ENCODE results near the gene TNNT3. TPM values are rescaled to one million over a fixed set of nuclear protein-coding genes. Genes with fewer than 3 reads are reported as not detected.

TNNT3 gene
- total RNA-seq, 2 donors from 2014 or later = 17.9 to 45.3 TPM

GRCh38 chr11:1916132-1916985 lies 3.1 kb upstream of the TNNT3 start:
- peak; percentile 62 for DNase-seq (ENCODE audit: low spot score)
- intact Hi-C loops (cut with DNase I) = loop anchor here (1.0 to 5.0 kb wide), 2 partner anchors 23 to 34 kb away; no protein-coding TSS in a partner anchor

- intact Hi-C loops (cut with DNase I) = loop anchor here (1.0 to 5.0 kb wide), 2 partner anchors 24 to 35 kb away; no protein-coding TSS in a partner anchor
- DNase-seq (ENCODE audit: low spot score) = no peak
Observed at GRCh38 chr11:1916986-1917522, 2.4 kb upstream of the TNNT3 start.

- peak; percentile 84 for DNase-seq (ENCODE audit: low spot score)
- intact Hi-C loops (cut with DNase I) = loop anchor here in 1 of 2 donors (5.0 kb wide), 1 partner anchor 35 kb away; no protein-coding TSS in a partner anchor
Observed at GRCh38 chr11:1917523-1918435, 1.7 kb upstream of the TNNT3 start.

GRCh38 chr11:1918436-1919315 lies 827 bp upstream of the TNNT3 start:
- intact Hi-C loops (cut with DNase I) = loop anchor here in 1 of 2 donors (5.0 kb wide), 1 partner anchor 36 kb away; no protein-coding TSS in a partner anchor
- peak; percentile 83 for DNase-seq (ENCODE audit: low spot score)

GRCh38 chr11:1920128-1920908 lies 815 bp downstream of the TNNT3 start:
- peak; percentile 78 for DNase-seq (ENCODE audit: low spot score)
- intact Hi-C loops (cut with DNase I) = no loop called here

GRCh38 chr11:1920909-1921573 lies 1.5 kb downstream of the TNNT3 start:
- peak; percentile 80 for DNase-seq (ENCODE audit: low spot score)
- intact Hi-C loops (cut with DNase I) = no loop called here

- peak; percentile 88 for DNase-seq (ENCODE audit: low spot score)
- intact Hi-C loops (cut with DNase I) = no loop called here
Observed at GRCh38 chr11:1921574-1922141, 2.2 kb downstream of the TNNT3 start.

- DNase-seq (ENCODE audit: low spot score) = peak; percentile 88
- intact Hi-C loops (cut with DNase I) = no loop called here
Observed at GRCh38 chr11:1922481-1923081, 3.1 kb downstream of the TNNT3 start.

GRCh38 chr11:1923201-1923956 lies 3.9 kb downstream of the TNNT3 start:
- DNase-seq (ENCODE audit: low spot score) = peak; percentile 62
- intact Hi-C loops (cut with DNase I) = no loop called here

GRCh38 chr11:1924181-1924580 lies 4.7 kb downstream of the TNNT3 start:
- intact Hi-C loops (cut with DNase I) = no loop called here
- DNase-seq (ENCODE audit: low spot score) = peak; percentile 76

- intact Hi-C loops (cut with DNase I) = no loop called here
- DNase-seq (ENCODE audit: low spot score) = peak; percentile 77
Observed at GRCh38 chr11:1924646-1925372, 5.3 kb downstream of the TNNT3 start.

GRCh38 chr11:1925373-1926155 lies 6.1 kb downstream of the TNNT3 start:
- intact Hi-C loops (cut with DNase I) = no loop called here

GRCh38 chr11:1926156-1927025 lies 6.9 kb downstream of the TNNT3 start:
- intact Hi-C loops (cut with DNase I) = no loop called here
- peak; percentile 80 for DNase-seq (ENCODE audit: low spot score)

More at GRCh38 chr11:1925373-1926155, 6.1 kb downstream of the TNNT3 start:
- peak; percentile 78 for DNase-seq (ENCODE audit: low spot score)

All from posterior vena cava (tissue), 2 donors.